HCT116 (cell line): ENCODE results near the gene SFXN5. TPM values are rescaled to one million over a fixed set of nuclear protein-coding genes. Genes with fewer than 3 reads are reported as not detected.

ENCODE experiments used
- ATAC-seq: fragments of 200-7000 bp; cut with Tn5 transposase; 2 replicates; pipeline ENCODE4 v1.9.1; 2020; ENCODE audit warnings: mild to moderate bottlenecking, moderate library complexity
- BruUV-seq: library from RNA; stranded (reverse); fragments of 400-500 nt; replicated peaks from 2 replicates; lab custom pipeline; 2021; lab: Mats Ljungman, UMichigan
- CTCF ChIA-PET: fragments of 300-600 bp; sonication (Branson Sonifier 250); formaldehyde crosslinking; loops from one replicate; lab custom pipeline; 2021; ENCODE audit warnings: antibody characterized with exemption; lab: Charles Lee
- POLR2A ChIA-PET: fragments of 300-600, 350-600 bp; sonication (Branson Sonifier 250); formaldehyde crosslinking; loops from one replicate; lab custom pipeline; 2021; ENCODE audit warnings: antibody characterized with exemption; lab: Charles Lee
- RAD21 ChIA-PET, 2 experiments: fragments of 300-600 bp; sonication (Branson Sonifier 250); formaldehyde crosslinking; loops; one replicate each; lab custom pipeline; 2023; ENCODE audit warnings: low total read pairs in 2 of 2; ENCODE audit not compliant: uncharacterized antibody in 2 of 2, unreplicated experiment in 2 of 2, low non-redundant PET in 1 of 2; lab: Charles Lee
- DNase-seq: peaks from one replicate; pipeline ENCODE4 v3.0.0-alpha.2; 2010; ENCODE audit warnings: low read depth, low spot score
- H2AFZ ChIP-seq: fragments of 200-600 bp; shearing (Covaris generic), sonication (generic); 2 replicates; pipeline ENCODE4 v1.6.1; 2017; ENCODE audit warnings: low read depth, mixed run types, mixed read lengths, antibody characterized with exemption, low read length; ENCODE audit not compliant: poor library complexity, severe bottlenecking
- H3K27ac ChIP-seq: 2 replicates; pipeline ENCODE4 v1.5.1; 2012; ENCODE audit warnings: low read depth, low read length
- H3K27me3 ChIP-seq: fragments of 200-600 bp; sonication (generic); 2 replicates; pipeline ENCODE4 v1.6.1; 2016; ENCODE audit warnings: mixed run types, low read length, mixed read lengths; ENCODE audit not compliant: insufficient read depth
- H3K36me3 ChIP-seq, 2 experiments: fragments of 200-500 bp in 1 of 2; fragments of 200-600 bp in 1 of 2; sonication (Bioruptor generic) in 1 of 2; sonication (generic) in 1 of 2; 2 replicates each; pipeline versions ENCODE4 v1.5.1 to v1.6.1; 2014 to 2016; ENCODE audit warnings: low read length in 2 of 2, inconsistent platforms in 1 of 2, mixed read lengths in 1 of 2, mixed run types in 1 of 2; ENCODE audit not compliant: insufficient read depth in 2 of 2, control insufficient read depth in 1 of 2
- H3K4me1 ChIP-seq, 2 experiments: fragments of 200-600 bp in 1 of 2; sonication (generic) in 1 of 2; 2 replicates each; pipeline versions ENCODE4 v1.5.1 to v1.6.1; 2012 to 2017; ENCODE audit warnings: low read length in 2 of 2, inconsistent platforms in 1 of 2, mild to moderate bottlenecking in 1 of 2, mixed read lengths in 1 of 2, mixed run types in 1 of 2, moderate library complexity in 1 of 2; ENCODE audit not compliant: insufficient read depth in 2 of 2, control insufficient read depth in 1 of 2
- H3K4me2 ChIP-seq: fragments of 200-600 bp; sonication (generic); 2 replicates; pipeline ENCODE4 v1.6.1; 2017; ENCODE audit warnings: mixed run types, low read length, mixed read lengths
- H3K4me3 ChIP-seq, 2 experiments: fragments of 200-600 bp in 1 of 2; sonication (generic) in 1 of 2; replicated peaks in 1 of 2; 2 replicates each; pipeline ENCODE4 v1.5.1; 2011 to 2016; ENCODE audit warnings: low read length in 2 of 2, control low read depth in 1 of 2, low read depth in 1 of 2, mild to moderate bottlenecking in 1 of 2, mixed read lengths in 1 of 2, mixed run types in 1 of 2
- H3K79me2 ChIP-seq: fragments of 200-600 bp; sonication (generic); 2 replicates; pipeline ENCODE4 v1.6.1; 2017; ENCODE audit warnings: mild to moderate bottlenecking, mixed run types, low read length, moderate library complexity, mixed read lengths; ENCODE audit not compliant: insufficient read depth
- H3K9ac ChIP-seq: fragments of 200-600 bp; sonication (generic); 2 replicates; pipeline ENCODE4 v1.6.1; 2016; ENCODE audit warnings: low read length, mixed read lengths
- H3K9me2 ChIP-seq: fragments of 200-600 bp; sonication (generic), shearing (Covaris generic); 2 replicates; pipeline ENCODE4 v1.6.1; 2017; ENCODE audit warnings: mixed run types, mild to moderate bottlenecking, moderate library complexity; ENCODE audit not compliant: insufficient read depth
- H3K9me3 ChIP-seq, 2 experiments: fragments of 200-500 bp in 1 of 2; fragments of 200-600 bp in 1 of 2; sonication (Bioruptor generic) in 1 of 2; sonication (generic) in 1 of 2; 2 replicates each; pipeline ENCODE4 v1.6.1; 2014 to 2017; ENCODE audit warnings: low read length in 2 of 2, mixed read lengths in 2 of 2, inconsistent platforms in 1 of 2, low read depth in 1 of 2, mild to moderate bottlenecking in 1 of 2, mixed run types in 1 of 2, moderate library complexity in 1 of 2; ENCODE audit not compliant: control insufficient read depth in 1 of 2, insufficient read depth in 1 of 2
- H4K20me1 ChIP-seq: fragments of 200-600 bp; sonication (generic), shearing (Covaris generic); 2 replicates; pipeline ENCODE4 v1.6.1; 2017; ENCODE audit warnings: mixed run types, mild to moderate bottlenecking, moderate library complexity; ENCODE audit not compliant: insufficient read depth
- CBX3 ChIP-seq: IDR thresholded peaks from 2 replicates; pipeline ENCODE4 v1.6.1; 2012; ENCODE audit warnings: low read depth
- CEBPB ChIP-seq: IDR thresholded peaks from 2 replicates; pipeline ENCODE4 v1.6.1; 2012; ENCODE audit warnings: low read depth
- FOSL1 ChIP-seq: IDR thresholded peaks from 2 replicates; pipeline ENCODE4 v1.6.1; 2012; ENCODE audit warnings: low read depth
- JUND ChIP-seq: IDR thresholded peaks from 2 replicates; pipeline ENCODE4 v1.6.1; 2012
- POLR2A ChIP-seq: IDR thresholded peaks from 2 replicates; pipeline ENCODE4 v1.7.0; 2011; ENCODE audit warnings: borderline replicate concordance; ENCODE audit not compliant: insufficient read depth, insufficient read length; ENCODE audit errors: extremely low read depth
- POLR2AphosphoS5 ChIP-seq: IDR thresholded peaks from 2 replicates; pipeline ENCODE4 v1.6.1; 2011; ENCODE audit warnings: mild to moderate bottlenecking, low read depth, low read length, moderate library complexity
- SIN3A ChIP-seq: IDR thresholded peaks from 2 replicates; pipeline ENCODE4 v1.6.1; 2012; ENCODE audit warnings: low read depth
- SRF ChIP-seq: IDR thresholded peaks from 2 replicates; pipeline ENCODE4 v1.6.1; 2012; ENCODE audit warnings: low read depth
- intact Hi-C: fragments of 100-400 bp; cut with micrococcal nuclease; formaldehyde crosslinking; loops from 2 replicates; pipeline ENCODE4 v1.10.0; 2022
- total RNA-seq: library from RNA; stranded (reverse); gene quantifications from one replicate; pipeline ENCODE4 v1.2.1, GENCODE V29; 2021; ENCODE audit not compliant: unreplicated experiment
- TF ChIP-seq, protein P1 (sequence below): IDR thresholded peaks from 2 replicates; pipeline ENCODE4 v1.6.1; 2012
- TF ChIP-seq, protein P2 (sequence below): IDR thresholded peaks from 2 replicates; pipeline ENCODE4 v1.6.1; 2012; ENCODE audit warnings: low read depth
- TF ChIP-seq, protein P3 (sequence below): IDR thresholded peaks from 2 replicates; pipeline ENCODE4 v1.6.1; 2011; ENCODE audit warnings: mild to moderate bottlenecking, low read length, moderate library complexity; ENCODE audit not compliant: insufficient replicate concordance; ENCODE audit errors: extremely low read depth
- TF ChIP-seq, protein P4 (sequence below): IDR thresholded peaks from 2 replicates; pipeline ENCODE4 v1.6.1; 2012
- TF ChIP-seq, protein P5 (sequence below), 3 experiments: fragments of 200-600 bp in 1 of 3; sonication (generic) in 1 of 3; IDR thresholded peaks in 2 of 3; conservative IDR thresholded peaks in 1 of 3; 2 replicates each; pipeline ENCODE4 v1.5.1; 2012 to 2017; ENCODE audit warnings: low read depth in 2 of 3, low read length in 2 of 3, antibody characterized with exemption in 1 of 3, borderline replicate concordance in 1 of 3, control low read depth in 1 of 3, mild to moderate bottlenecking in 1 of 3, mixed read lengths in 1 of 3, mixed run types in 1 of 3, moderate library complexity in 1 of 3; ENCODE audit not compliant: insufficient read depth in 1 of 3

SFXN5 gene
- total RNA-seq, 1 experiment from 2014 or later, result 10.0 TPM

DNA sequence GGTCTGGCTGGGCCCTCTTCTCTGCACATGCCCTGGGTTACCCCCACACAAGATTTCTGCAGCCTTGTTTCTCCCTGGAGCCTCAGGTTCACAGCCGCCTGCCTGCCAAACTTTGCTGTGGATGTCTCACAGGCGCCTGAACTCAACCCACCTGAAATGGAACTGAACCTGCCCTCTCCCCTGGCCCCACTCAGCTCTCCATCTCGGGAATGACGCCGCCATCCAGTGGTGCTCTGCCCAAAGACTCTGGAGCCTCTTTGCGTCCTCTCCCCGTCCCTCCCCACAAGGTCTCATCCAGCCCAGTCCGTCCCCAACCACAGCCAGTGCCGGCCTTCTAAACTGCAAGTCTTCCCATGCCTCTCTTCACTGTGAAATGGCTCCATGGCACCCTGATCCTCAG is 125.0 kb downstream of the SFXN5 start:
- Histone ChIP-seq H3K79me2 (no peaks in the 10 kb centered on the region), H3K27ac (no peak overlapping the region), H3K4me3 (no peak overlapping the region), H3K4me1 (no peaks in the 10 kb centered on the region), H3K4me2 (no peak overlapping the region), H3K9me3 (no peaks in the 10 kb centered on the region), H3K27me3 (no peaks in the 10 kb centered on the region), H4K20me1 (no peaks in the 10 kb centered on the region), H3K36me3 (no peaks in the 10 kb centered on the region), H2AFZ (no peak overlapping the region), H3K9me2 (no peaks in the 10 kb centered on the region), H3K9ac (no peak overlapping the region)
- RAD21 ChIA-PET, result no interaction called here
- DNase-seq (no peak), ATAC-seq (no peak)
- TF ChIP-seq SIN3A (no peak), CEBPB (no peak), FOSL1 (no peak), JUND (no peak), POLR2AphosphoS5 (no peak), CBX3 (no peak), POLR2A (no peak), SRF (no peak)
- TF ChIP-seq, protein P1, sequence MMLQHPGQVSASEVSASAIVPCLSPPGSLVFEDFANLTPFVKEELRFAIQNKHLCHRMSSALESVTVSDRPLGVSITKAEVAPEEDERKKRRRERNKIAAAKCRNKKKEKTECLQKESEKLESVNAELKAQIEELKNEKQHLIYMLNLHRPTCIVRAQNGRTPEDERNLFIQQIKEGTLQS, result no peak
- TF ChIP-seq, protein P2, sequence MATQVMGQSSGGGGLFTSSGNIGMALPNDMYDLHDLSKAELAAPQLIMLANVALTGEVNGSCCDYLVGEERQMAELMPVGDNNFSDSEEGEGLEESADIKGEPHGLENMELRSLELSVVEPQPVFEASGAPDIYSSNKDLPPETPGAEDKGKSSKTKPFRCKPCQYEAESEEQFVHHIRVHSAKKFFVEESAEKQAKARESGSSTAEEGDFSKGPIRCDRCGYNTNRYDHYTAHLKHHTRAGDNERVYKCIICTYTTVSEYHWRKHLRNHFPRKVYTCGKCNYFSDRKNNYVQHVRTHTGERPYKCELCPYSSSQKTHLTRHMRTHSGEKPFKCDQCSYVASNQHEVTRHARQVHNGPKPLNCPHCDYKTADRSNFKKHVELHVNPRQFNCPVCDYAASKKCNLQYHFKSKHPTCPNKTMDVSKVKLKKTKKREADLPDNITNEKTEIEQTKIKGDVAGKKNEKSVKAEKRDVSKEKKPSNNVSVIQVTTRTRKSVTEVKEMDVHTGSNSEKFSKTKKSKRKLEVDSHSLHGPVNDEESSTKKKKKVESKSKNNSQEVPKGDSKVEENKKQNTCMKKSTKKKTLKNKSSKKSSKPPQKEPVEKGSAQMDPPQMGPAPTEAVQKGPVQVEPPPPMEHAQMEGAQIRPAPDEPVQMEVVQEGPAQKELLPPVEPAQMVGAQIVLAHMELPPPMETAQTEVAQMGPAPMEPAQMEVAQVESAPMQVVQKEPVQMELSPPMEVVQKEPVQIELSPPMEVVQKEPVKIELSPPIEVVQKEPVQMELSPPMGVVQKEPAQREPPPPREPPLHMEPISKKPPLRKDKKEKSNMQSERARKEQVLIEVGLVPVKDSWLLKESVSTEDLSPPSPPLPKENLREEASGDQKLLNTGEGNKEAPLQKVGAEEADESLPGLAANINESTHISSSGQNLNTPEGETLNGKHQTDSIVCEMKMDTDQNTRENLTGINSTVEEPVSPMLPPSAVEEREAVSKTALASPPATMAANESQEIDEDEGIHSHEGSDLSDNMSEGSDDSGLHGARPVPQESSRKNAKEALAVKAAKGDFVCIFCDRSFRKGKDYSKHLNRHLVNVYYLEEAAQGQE, result no peak
- TF ChIP-seq, protein P3, sequence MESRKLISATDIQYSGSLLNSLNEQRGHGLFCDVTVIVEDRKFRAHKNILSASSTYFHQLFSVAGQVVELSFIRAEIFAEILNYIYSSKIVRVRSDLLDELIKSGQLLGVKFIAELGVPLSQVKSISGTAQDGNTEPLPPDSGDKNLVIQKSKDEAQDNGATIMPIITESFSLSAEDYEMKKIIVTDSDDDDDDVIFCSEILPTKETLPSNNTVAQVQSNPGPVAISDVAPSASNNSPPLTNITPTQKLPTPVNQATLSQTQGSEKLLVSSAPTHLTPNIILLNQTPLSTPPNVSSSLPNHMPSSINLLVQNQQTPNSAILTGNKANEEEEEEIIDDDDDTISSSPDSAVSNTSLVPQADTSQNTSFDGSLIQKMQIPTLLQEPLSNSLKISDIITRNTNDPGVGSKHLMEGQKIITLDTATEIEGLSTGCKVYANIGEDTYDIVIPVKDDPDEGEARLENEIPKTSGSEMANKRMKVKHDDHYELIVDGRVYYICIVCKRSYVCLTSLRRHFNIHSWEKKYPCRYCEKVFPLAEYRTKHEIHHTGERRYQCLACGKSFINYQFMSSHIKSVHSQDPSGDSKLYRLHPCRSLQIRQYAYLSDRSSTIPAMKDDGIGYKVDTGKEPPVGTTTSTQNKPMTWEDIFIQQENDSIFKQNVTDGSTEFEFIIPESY, result no peak
- TF ChIP-seq, protein P4, sequence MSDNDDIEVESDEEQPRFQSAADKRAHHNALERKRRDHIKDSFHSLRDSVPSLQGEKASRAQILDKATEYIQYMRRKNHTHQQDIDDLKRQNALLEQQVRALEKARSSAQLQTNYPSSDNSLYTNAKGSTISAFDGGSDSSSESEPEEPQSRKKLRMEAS, result no peak
- TF ChIP-seq, protein P5, sequence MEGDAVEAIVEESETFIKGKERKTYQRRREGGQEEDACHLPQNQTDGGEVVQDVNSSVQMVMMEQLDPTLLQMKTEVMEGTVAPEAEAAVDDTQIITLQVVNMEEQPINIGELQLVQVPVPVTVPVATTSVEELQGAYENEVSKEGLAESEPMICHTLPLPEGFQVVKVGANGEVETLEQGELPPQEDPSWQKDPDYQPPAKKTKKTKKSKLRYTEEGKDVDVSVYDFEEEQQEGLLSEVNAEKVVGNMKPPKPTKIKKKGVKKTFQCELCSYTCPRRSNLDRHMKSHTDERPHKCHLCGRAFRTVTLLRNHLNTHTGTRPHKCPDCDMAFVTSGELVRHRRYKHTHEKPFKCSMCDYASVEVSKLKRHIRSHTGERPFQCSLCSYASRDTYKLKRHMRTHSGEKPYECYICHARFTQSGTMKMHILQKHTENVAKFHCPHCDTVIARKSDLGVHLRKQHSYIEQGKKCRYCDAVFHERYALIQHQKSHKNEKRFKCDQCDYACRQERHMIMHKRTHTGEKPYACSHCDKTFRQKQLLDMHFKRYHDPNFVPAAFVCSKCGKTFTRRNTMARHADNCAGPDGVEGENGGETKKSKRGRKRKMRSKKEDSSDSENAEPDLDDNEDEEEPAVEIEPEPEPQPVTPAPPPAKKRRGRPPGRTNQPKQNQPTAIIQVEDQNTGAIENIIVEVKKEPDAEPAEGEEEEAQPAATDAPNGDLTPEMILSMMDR (IDR thresholded peaks at IDR 0.05 in 2 of 3, conservative IDR thresholded peaks at IDR 0.05 in 1 of 3; ENCODE audit: borderline replicate concordance in 1 of 3, insufficient read depth in 1 of 3, low read depth in 2 of 3, low read length in 2 of 3), result no peak
- intact Hi-C loops, result no loop called here
- CTCF ChIA-PET, result no interaction called here
- POLR2A ChIA-PET, result no interaction called here
- BruUV-seq, result no TSS peak
